ENCODE results near the gene KCNAB1. TPM values are rescaled to one million over a fixed set of nuclear protein-coding genes. Genes with fewer than 3 reads are reported as not detected.
"Not testable (repeated sequence)": the region's sequence is repeated elsewhere in the genome, so short reads cannot be mapped to it uniquely, and the experiment has no call there.

Gene KCNAB1
- polyA plus RNA-seq, 1 donor = 3.8 TPM

GRCh38 chr3:156176629-156177210 is 56.3 kb downstream of the KCNAB1 start:
- no peak for DNase-seq

- no peak for DNase-seq
These were observed 59.7 kb downstream of the KCNAB1 start for GRCh38 chr3:156180077-156180476.

GRCh38 chr3:156181509-156181908 is 61.1 kb downstream of the KCNAB1 start:
- DNase-seq = no peak

- no peak for DNase-seq
These were observed 63.0 kb downstream of the KCNAB1 start for GRCh38 chr3:156183396-156183795.

- no peak for DNase-seq
These were observed 63.8 kb downstream of the KCNAB1 start for GRCh38 chr3:156184156-156184555.

GRCh38 chr3:156187146-156187769 is 66.9 kb downstream of the KCNAB1 start:
- no peak for DNase-seq

GRCh38 chr3:156188757-156189156 is 68.4 kb downstream of the KCNAB1 start:
- DNase-seq = no peak

GRCh38 chr3:156189927-156190326 is 69.5 kb downstream of the KCNAB1 start:
- no peak for DNase-seq

- not testable (repeated sequence) for DNase-seq
These were observed 74.6 kb downstream of the KCNAB1 start for GRCh38 chr3:156194945-156195344.

- not testable (repeated sequence) for DNase-seq
These were observed 76.8 kb downstream of the KCNAB1 start for GRCh38 chr3:156197152-156197551.

- no peak for DNase-seq
These were observed 81.3 kb downstream of the KCNAB1 start for GRCh38 chr3:156201411-156202405.

- DNase-seq = no peak
These were observed 85.8 kb downstream of the KCNAB1 start for GRCh38 chr3:156206157-156206556.

- peak; percentile 8 for DNase-seq
These were observed 87.7 kb downstream of the KCNAB1 start for GRCh38 chr3:156207802-156208685.

- DNase-seq = no peak
These were observed 89.4 kb downstream of the KCNAB1 start for GRCh38 chr3:156209631-156210335.

GRCh38 chr3:156211583-156211982 is 91.2 kb downstream of the KCNAB1 start:
- DNase-seq = no peak

- no peak for DNase-seq
These were observed 94.3 kb downstream of the KCNAB1 start for GRCh38 chr3:156214676-156215075.

- no peak for DNase-seq
These were observed 95.4 kb downstream of the KCNAB1 start for GRCh38 chr3:156215751-156216150.

- no peak for DNase-seq
These were observed 95.8 kb downstream of the KCNAB1 start for GRCh38 chr3:156216216-156216615.

- DNase-seq = no peak
These were observed 96.5 kb downstream of the KCNAB1 start for GRCh38 chr3:156216852-156217251.

- DNase-seq = no peak
These were observed 97.4 kb downstream of the KCNAB1 start for GRCh38 chr3:156217674-156218352.

- no peak for DNase-seq
These were observed 98.0 kb downstream of the KCNAB1 start for GRCh38 chr3:156218353-156218744.
